Mucosa of descending colon (tissue), 3 donors: ENCODE results near the gene DSCAM. TPM values are rescaled to one million over a fixed set of nuclear protein-coding genes. Genes with fewer than 3 reads are reported as not detected.

Source experiments
- ATAC-seq: fragments of 200-7000 bp; cut with Tn5 transposase; one replicate; pipeline ENCODE4 v1.9.1; 2020; ENCODE audit warnings: mild to moderate bottlenecking, moderate library complexity
- DNase-seq, 3 donors: peaks; one replicate each; pipeline ENCODE4 v3.0.0-alpha.2; 2020
- H3K36me3 ChIP-seq: fragments of 200-600 bp; one replicate; pipeline ENCODE4 v1.8.0; 2021; ENCODE audit warnings: low read depth, mild to moderate bottlenecking
- H3K4me1 ChIP-seq: fragments of 200-600 bp; one replicate; pipeline ENCODE4 v1.8.0; 2021; ENCODE audit warnings: low read depth, mild to moderate bottlenecking
- H3K4me3 ChIP-seq: fragments of 200-600 bp; one replicate; pipeline ENCODE4 v1.8.0; 2021; ENCODE audit warnings: mild to moderate bottlenecking
- H3K9me3 ChIP-seq: fragments of 200-600 bp; one replicate; pipeline ENCODE4 v1.8.0; 2021; ENCODE audit warnings: mild to moderate bottlenecking
- intact Hi-C, 2 donors: fragments of 100-400 bp; cut with DNase I in 1 of 2; cut with micrococcal nuclease in 1 of 2; formaldehyde crosslinking; loops; one replicate each; pipeline versions ENCODE4 v1.11.0 to v1.11.1; 2022; cut with DNase I, micrococcal nuclease
- total RNA-seq, 3 donors: library from RNA; stranded (reverse); fragmentation: NEBNext Ultra II Directional in 2 of 3; extraction: Animal tissue kit (Norgen Biotek cat#: 25700) in 2 of 3; gene quantifications; one replicate each; pipeline versions ENCODE4 v1.2.1 to v1.2.4, GENCODE V29; 2021 to 2023
- TF ChIP-seq, protein P1 (sequence below): fragments of 200-600 bp; IDR thresholded peaks from one replicate; pipeline ENCODE4 v1.8.0; 2022; ENCODE audit warnings: antibody characterized with exemption, mild to moderate bottlenecking
- donor health status: DM: no; HTN: no; CAD: no; lungs with moderate emphysema.
- donor health status: DM: no; HTN: no; CAD: no.
- donor health status: DM: no; HTN: yes; CAD: no.

Gene DSCAM
- total RNA-seq, 3 donors from 2014 or later = 0.35 TPM; not detected in 2

DNA sequence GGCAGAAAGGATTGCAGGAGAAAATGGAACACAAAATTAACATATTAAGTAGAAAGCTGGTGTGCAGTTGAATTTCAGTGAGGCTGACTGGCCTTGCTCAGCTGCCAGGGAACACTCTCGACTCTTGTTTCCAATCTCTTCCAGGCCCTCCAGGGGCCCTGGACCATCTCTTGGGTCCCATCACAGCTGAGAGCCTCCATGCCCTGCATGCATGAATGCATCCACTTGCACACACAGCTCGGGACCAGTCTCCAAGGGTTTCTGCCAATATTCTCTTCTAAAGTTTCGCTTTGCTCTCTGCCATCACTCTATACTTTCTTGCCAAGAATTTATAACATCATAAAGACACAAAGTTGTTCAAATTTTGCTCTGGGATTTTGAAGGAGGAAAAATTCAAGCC is 200.3 kb downstream of the DSCAM start:
- Histone ChIP-seq H3K36me3 (no peaks in the 10 kb centered on the region), H3K9me3 (peaks cover 11% of the 10 kb centered on the region), H3K4me3 (no peak overlapping the region), H3K4me1 (no peaks in the 10 kb centered on the region)
- intact Hi-C loops = no loop called here
- TF ChIP-seq, protein P1, sequence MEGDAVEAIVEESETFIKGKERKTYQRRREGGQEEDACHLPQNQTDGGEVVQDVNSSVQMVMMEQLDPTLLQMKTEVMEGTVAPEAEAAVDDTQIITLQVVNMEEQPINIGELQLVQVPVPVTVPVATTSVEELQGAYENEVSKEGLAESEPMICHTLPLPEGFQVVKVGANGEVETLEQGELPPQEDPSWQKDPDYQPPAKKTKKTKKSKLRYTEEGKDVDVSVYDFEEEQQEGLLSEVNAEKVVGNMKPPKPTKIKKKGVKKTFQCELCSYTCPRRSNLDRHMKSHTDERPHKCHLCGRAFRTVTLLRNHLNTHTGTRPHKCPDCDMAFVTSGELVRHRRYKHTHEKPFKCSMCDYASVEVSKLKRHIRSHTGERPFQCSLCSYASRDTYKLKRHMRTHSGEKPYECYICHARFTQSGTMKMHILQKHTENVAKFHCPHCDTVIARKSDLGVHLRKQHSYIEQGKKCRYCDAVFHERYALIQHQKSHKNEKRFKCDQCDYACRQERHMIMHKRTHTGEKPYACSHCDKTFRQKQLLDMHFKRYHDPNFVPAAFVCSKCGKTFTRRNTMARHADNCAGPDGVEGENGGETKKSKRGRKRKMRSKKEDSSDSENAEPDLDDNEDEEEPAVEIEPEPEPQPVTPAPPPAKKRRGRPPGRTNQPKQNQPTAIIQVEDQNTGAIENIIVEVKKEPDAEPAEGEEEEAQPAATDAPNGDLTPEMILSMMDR = no peak
- no peak for DNase-seq
- no peak for ATAC-seq

DNA sequence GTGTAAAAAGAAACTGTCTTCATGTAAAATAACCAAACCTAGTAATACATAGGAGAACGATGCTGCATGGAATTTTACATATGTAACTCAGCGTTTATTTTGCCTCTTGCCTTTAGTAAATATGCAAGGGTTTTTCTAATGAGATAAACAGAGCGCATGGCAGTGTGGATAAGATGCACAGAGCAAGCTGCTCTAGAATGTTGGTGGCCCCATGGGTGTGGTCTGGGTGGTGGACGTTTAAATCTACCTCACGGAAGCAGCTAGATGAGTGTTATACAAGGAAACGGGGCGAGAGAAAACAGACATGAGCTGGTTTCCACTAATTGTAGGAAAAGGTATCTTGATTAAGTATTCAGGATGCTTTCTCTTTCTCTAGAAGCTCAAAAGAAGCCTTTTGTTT is 205.9 kb downstream of the DSCAM start:
- no peak overlapping the region for H3K4me3 ChIP-seq
- H3K36me3 ChIP-seq = no peaks in the 10 kb centered on the region
- intact Hi-C loops = no loop called here
- H3K4me1 ChIP-seq = no peaks in the 10 kb centered on the region
- no peak for DNase-seq
- TF ChIP-seq, protein P1 = no peak
- ATAC-seq = no peak
- H3K9me3 ChIP-seq = peaks cover 3% of the 10 kb centered on the region

DNA sequence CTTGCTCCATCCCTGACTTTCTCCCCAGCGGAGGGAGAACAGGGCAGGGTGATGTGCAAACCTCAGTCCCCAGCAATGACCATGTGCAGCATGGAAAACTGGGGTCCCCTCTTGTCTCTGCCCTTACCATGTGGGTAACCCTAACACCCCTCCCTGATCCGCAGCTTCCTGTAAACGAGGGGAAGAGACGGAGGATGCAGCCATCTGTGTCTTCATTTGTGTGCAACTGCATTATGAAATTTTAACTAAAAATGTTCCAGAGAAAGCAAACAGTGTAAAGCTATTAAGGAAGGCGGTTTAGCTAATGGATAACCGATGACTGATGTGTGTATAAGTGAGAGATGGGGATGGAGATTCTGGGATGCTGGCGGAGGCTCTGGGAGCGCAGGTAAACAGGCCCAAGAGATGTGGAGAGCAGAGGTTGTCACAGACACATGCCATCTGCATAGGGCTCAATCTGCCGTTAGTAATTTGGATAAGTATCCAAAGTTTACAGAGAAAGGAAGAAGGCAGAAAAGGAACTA is 206.6 kb downstream of the DSCAM start:
- ATAC-seq = no peak
- no peaks in the 10 kb centered on the region for H3K36me3 ChIP-seq
- DNase-seq = no peak
- peaks cover 3% of the 10 kb centered on the region for H3K9me3 ChIP-seq
- no peaks in the 10 kb centered on the region for H3K4me1 ChIP-seq
- H3K4me3 ChIP-seq = no peak overlapping the region
- intact Hi-C loops = no loop called here
- TF ChIP-seq, protein P1 = no peak

DNA sequence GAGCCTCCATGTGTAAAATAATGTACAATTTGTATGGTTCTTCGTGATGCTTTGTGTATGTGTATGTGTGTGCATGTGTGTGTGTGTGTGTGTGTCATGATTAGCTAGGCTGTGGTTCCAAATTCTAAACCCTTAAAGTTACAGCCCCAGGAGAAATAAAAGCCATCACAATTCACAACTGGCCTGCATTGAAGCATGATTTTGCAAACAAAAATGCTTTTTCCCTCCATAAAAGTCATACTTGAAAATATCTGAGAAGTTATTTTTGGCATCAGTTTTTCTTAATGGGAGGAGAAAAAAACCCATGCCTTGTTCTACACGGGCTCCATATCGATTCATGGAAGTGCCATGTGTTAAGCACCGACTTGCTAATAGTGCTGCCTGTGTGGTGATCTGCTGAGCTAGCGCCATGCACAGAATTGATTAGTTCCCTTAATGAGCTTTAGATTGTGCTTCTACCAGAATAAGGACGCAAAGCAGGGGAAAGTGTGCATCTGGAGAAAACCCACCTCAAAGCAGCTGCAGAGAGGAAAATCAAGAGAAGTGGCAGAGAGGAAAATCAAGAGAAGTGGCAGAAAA is 207.3 kb downstream of the DSCAM start:
- TF ChIP-seq, protein P1 = no peak
- ATAC-seq (no peak), DNase-seq (no peak)
- Histone ChIP-seq H3K4me3 (no peak overlapping the region), H3K36me3 (no peaks in the 10 kb centered on the region), H3K4me1 (no peaks in the 10 kb centered on the region), H3K9me3 (peaks cover 3% of the 10 kb centered on the region)
- intact Hi-C loops = no loop called here

DNA sequence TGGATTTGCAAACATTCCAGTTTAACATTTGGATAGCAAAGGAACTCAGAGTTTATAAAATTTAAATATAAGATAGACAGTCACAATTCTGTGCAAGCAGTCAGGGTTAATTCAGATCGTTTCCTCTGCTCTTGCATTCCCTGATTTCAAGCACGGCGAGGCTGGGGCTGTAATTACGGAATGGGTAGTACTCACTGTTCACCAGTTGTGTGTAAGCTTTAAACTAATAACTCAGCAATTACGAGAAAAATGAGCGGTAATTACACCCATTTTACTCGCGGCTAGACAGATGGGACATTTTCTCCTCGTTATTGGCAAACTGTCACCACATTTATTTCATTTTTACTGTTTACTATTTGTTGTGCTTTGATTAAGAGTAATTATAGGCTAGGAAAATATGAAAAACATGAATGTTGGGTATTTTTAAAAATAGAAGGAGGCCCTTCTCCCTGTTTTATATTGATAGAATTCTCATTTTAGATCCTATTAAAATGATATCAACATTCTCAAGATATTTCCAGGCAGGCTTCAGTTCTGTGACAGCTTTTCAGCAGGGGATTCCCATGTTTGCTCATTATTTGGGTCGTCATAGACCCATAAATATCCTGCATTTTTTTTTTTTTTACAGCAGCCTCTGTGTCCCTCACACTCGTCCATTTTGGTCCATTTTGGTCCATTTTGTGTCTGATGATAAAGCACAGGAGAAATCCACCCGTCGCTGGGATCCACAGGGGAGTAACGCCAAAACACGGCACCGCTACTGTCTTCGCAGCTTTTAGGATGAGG is 208.3 kb downstream of the DSCAM start:
- Histone ChIP-seq H3K36me3 (no peaks in the 10 kb centered on the region), H3K4me1 (no peaks in the 10 kb centered on the region), H3K9me3 (peaks cover 3% of the 10 kb centered on the region), H3K4me3 (no peak overlapping the region)
- no peak for ATAC-seq
- intact Hi-C loops = no loop called here
- DNase-seq = no peak
- TF ChIP-seq, protein P1 = no peak
